T-helper 9 cell (primary cell): ENCODE measurements around the gene ARHGAP32.
"Not testable (repeated sequence)": the region's sequence is repeated elsewhere in the genome, so short reads cannot be mapped to it uniquely, and the experiment has no call there.

Experiments used
- DNase-seq: peaks from one replicate; pipeline ENCODE4 v3.0.0-alpha.2; 2020

Gene ARHGAP32

GRCh38 chr11:129195682-129196081, 3.6 kb upstream of the ARHGAP32 start:
- no peak for DNase-seq

GRCh38 chr11:129191649-129192048, 476 bp downstream of the ARHGAP32 start:
- no peak for DNase-seq

GRCh38 chr11:129190087-129190486, 2.0 kb downstream of the ARHGAP32 start:
- no peak for DNase-seq

GRCh38 chr11:129189646-129190045, 2.5 kb downstream of the ARHGAP32 start:
- no peak for DNase-seq

GRCh38 chr11:129185082-129185481, 7.0 kb downstream of the ARHGAP32 start:
- not testable (repeated sequence) for DNase-seq

GRCh38 chr11:129184581-129184980, 7.5 kb downstream of the ARHGAP32 start:
- DNase-seq: no peak

- DNase-seq: no peak
These were observed 24.8 kb downstream of the ARHGAP32 start for GRCh38 chr11:129167315-129167714.

- DNase-seq: no peak
These were observed 28.4 kb downstream of the ARHGAP32 start for GRCh38 chr11:129163714-129164164.

GRCh38 chr11:129157080-129157479, 35.0 kb downstream of the ARHGAP32 start:
- DNase-seq: not testable (repeated sequence)

GRCh38 chr11:129155745-129156144, 36.4 kb downstream of the ARHGAP32 start:
- no peak for DNase-seq

- DNase-seq: no peak
These were observed 43.6 kb downstream of the ARHGAP32 start for GRCh38 chr11:129148487-129148886.

GRCh38 chr11:129146191-129146590, 45.9 kb downstream of the ARHGAP32 start:
- no peak for DNase-seq

GRCh38 chr11:129145276-129145675, 46.8 kb downstream of the ARHGAP32 start:
- DNase-seq: no peak

GRCh38 chr11:129144256-129144655, 47.9 kb downstream of the ARHGAP32 start:
- no peak for DNase-seq

GRCh38 chr11:129143335-129143734, 48.8 kb downstream of the ARHGAP32 start:
- DNase-seq: no peak

GRCh38 chr11:129141748-129142523, 50.2 kb downstream of the ARHGAP32 start:
- DNase-seq: no peak

- no peak for DNase-seq
These were observed 60.8 kb downstream of the ARHGAP32 start for GRCh38 chr11:129131316-129131715.

- not testable (repeated sequence) for DNase-seq
These were observed 63.1 kb downstream of the ARHGAP32 start for GRCh38 chr11:129128881-129129620.

- no peak for DNase-seq
These were observed 73.1 kb downstream of the ARHGAP32 start for GRCh38 chr11:129119036-129119435.

GRCh38 chr11:129117595-129118350, 74.4 kb downstream of the ARHGAP32 start:
- peak; percentile 8 for DNase-seq

GRCh38 chr11:129115652-129116586, 76.2 kb downstream of the ARHGAP32 start:
- no peak for DNase-seq

GRCh38 chr11:129109701-129110100, 82.4 kb downstream of the ARHGAP32 start:
- DNase-seq: no peak
